ENCODE data around the gene POU6F2. TPM values are rescaled to one million over a fixed set of nuclear protein-coding genes. Genes with fewer than 3 reads are reported as not detected.

POU6F2 gene
- total RNA-seq, 1 experiment from 2014 or later = 0.19 TPM

DNA sequence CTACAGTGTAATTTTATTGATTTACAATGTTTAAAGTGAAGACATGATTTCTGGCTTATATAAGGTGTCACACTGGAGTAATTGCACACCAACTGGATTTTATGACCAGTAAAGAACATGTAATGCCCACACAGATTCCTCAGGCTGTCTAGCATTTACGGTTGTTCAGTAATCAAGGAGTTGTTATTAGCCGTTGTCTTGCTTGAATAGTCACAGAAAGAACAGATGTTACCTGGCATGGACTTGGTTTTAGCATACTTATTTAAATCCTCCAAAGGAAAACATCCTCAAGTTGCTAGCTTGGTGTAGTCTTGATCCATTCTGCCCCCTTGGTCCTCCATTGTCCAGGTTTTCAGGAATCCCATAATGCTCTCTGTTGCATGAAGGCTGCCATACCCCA, 65.8 kb downstream of the POU6F2 start:
- BruUV-seq (replicated peaks) = no TSS peak
- H3K4me3 Mint-ChIP-seq (ENCODE audit: unreplicated experiment) = no peak overlapping the region
- H3K27me3 Mint-ChIP-seq (ENCODE audit: insufficient read depth, unreplicated experiment) = peaks cover 71% of the 10 kb centered on the region
- DNase-seq (ENCODE audit: unreplicated experiment) = no peak
- POLR2A ChIA-PET = no interaction called here
- no peak overlapping the region for H3K27ac Mint-ChIP-seq (ENCODE audit: low read depth, unreplicated experiment)
- no peaks in the 10 kb centered on the region for H3K4me1 Mint-ChIP-seq (ENCODE audit: insufficient read depth, unreplicated experiment)
- no peaks in the 10 kb centered on the region for H3K36me3 Mint-ChIP-seq (ENCODE audit: insufficient read depth, unreplicated experiment)
- TF ChIP-seq, protein P1, sequence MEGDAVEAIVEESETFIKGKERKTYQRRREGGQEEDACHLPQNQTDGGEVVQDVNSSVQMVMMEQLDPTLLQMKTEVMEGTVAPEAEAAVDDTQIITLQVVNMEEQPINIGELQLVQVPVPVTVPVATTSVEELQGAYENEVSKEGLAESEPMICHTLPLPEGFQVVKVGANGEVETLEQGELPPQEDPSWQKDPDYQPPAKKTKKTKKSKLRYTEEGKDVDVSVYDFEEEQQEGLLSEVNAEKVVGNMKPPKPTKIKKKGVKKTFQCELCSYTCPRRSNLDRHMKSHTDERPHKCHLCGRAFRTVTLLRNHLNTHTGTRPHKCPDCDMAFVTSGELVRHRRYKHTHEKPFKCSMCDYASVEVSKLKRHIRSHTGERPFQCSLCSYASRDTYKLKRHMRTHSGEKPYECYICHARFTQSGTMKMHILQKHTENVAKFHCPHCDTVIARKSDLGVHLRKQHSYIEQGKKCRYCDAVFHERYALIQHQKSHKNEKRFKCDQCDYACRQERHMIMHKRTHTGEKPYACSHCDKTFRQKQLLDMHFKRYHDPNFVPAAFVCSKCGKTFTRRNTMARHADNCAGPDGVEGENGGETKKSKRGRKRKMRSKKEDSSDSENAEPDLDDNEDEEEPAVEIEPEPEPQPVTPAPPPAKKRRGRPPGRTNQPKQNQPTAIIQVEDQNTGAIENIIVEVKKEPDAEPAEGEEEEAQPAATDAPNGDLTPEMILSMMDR (IDR thresholded peaks at IDR 0.05; ENCODE audit: unreplicated experiment) = no peak
- H3K9me3 Mint-ChIP-seq (ENCODE audit: unreplicated experiment) = no peaks in the 10 kb centered on the region
- CTCF ChIA-PET = no interaction called here
- intact Hi-C loops (cut with micrococcal nuclease) = no loop called here

DNA sequence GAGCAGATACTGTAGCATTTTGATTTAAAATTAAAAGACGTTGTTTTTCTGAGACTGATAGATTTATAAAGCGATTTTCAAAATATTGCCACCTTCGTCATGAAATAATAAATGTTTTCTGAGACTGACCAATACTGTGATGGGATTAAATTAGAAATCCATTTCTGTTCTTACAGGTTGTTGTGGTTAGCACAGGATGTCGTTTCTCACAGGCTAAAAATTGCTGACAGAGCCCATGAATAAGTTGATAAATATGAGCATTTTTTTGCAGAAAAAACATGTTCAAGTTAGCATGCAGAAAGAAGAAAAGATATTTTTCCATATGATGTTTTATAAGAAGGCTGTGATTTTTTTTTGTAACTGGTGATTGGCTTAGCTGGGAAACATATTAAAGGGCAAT, 66.8 kb downstream of the POU6F2 start:
- intact Hi-C loops (cut with micrococcal nuclease) = no loop called here
- Mint-ChIP-seq H3K36me3 (ENCODE audit: insufficient read depth, unreplicated experiment) (no peaks in the 10 kb centered on the region), H3K4me1 (ENCODE audit: insufficient read depth, unreplicated experiment) (no peaks in the 10 kb centered on the region)

DNA sequence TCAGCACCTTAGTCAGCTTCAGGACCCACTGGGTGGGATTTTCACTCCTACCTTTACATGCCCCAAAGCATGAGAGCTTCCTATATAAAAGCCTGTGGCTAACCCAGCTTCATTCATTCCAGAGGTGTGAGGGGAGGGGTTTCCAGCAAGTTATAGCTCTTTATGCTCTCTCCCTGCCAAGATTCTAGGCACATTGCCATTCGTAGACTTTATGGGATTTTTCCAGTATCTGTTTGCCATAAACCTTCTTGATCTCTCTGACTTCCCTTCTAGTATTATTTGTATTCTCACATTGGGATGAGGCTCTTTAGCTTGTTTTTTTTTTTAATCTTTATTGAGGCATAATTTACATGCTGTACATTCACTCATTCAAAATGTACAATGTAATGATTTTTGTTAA, 67.5 kb downstream of the POU6F2 start:
- H3K27ac Mint-ChIP-seq (ENCODE audit: low read depth, unreplicated experiment) = no peak overlapping the region
- H3K4me3 Mint-ChIP-seq (ENCODE audit: unreplicated experiment) = no peak overlapping the region
- ChIA-PET POLR2A (no interaction called here), CTCF (no interaction called here)
- H3K4me1 Mint-ChIP-seq (ENCODE audit: insufficient read depth, unreplicated experiment) = no peaks in the 10 kb centered on the region
- TF ChIP-seq, protein P1 (IDR thresholded peaks at IDR 0.05; ENCODE audit: unreplicated experiment) = no peak
- H3K9me3 Mint-ChIP-seq (ENCODE audit: unreplicated experiment) = no peaks in the 10 kb centered on the region
- no TSS peak for BruUV-seq (replicated peaks)
- DNase-seq (ENCODE audit: unreplicated experiment) = no peak
- intact Hi-C loops (cut with micrococcal nuclease) = no loop called here
- peaks cover 81% of the 10 kb centered on the region for H3K27me3 Mint-ChIP-seq (ENCODE audit: insufficient read depth, unreplicated experiment)
- no peaks in the 10 kb centered on the region for H3K36me3 Mint-ChIP-seq (ENCODE audit: insufficient read depth, unreplicated experiment)

More for the DNA sequence above, 66.8 kb downstream of the POU6F2 start:
- BruUV-seq (replicated peaks) = no TSS peak
- TF ChIP-seq, protein P1 (IDR thresholded peaks at IDR 0.05; ENCODE audit: unreplicated experiment) = no peak
- CTCF ChIA-PET = no interaction called here
- POLR2A ChIA-PET = no interaction called here
- H3K27ac Mint-ChIP-seq (ENCODE audit: low read depth, unreplicated experiment) = no peak overlapping the region
- DNase-seq (ENCODE audit: unreplicated experiment) = no peak
- H3K9me3 Mint-ChIP-seq (ENCODE audit: unreplicated experiment) = no peaks in the 10 kb centered on the region
- H3K27me3 Mint-ChIP-seq (ENCODE audit: insufficient read depth, unreplicated experiment) = peaks cover 74% of the 10 kb centered on the region
- H3K4me3 Mint-ChIP-seq (ENCODE audit: unreplicated experiment) = no peak overlapping the region

DNA sequence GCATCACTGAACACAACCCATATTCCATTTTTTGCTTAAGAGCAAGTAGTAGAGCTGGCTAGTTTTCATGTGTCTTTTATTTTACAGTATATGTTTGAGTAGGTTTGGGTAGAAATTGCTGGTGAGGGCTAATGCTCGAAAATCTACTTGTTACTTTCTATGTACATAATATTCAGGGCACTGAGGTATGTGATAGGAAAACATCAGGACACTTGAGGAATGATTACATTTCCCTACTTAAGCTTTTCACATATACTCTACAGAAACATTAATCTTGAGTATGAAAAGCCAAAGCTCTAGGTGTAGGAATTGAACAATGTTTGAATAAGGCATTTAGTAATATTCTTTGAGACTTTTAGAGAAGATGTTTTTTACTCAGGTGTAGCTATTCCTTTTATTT, 73.6 kb downstream of the POU6F2 start:
- TF ChIP-seq, protein P1 (IDR thresholded peaks at IDR 0.05; ENCODE audit: unreplicated experiment) = no peak
- ChIA-PET CTCF (interaction anchor here (0.7 kb wide), 3 partner anchors 10 to 84 kb away, joined by 3 to 4 read pairs (median 3); no protein-coding TSS in a partner anchor), POLR2A (interaction anchor here (0.7 kb wide), 1 partner anchor 10 kb away, joined by 3 read pairs; no protein-coding TSS in a partner anchor)
- H3K4me1 Mint-ChIP-seq (ENCODE audit: insufficient read depth, unreplicated experiment) = no peaks in the 10 kb centered on the region
- no TSS peak for BruUV-seq (replicated peaks)
- H3K27ac Mint-ChIP-seq (ENCODE audit: low read depth, unreplicated experiment) = no peak overlapping the region
- H3K27me3 Mint-ChIP-seq (ENCODE audit: insufficient read depth, unreplicated experiment) = peaks cover 100% of the 10 kb centered on the region
- DNase-seq (ENCODE audit: unreplicated experiment) = no peak
- H3K36me3 Mint-ChIP-seq (ENCODE audit: insufficient read depth, unreplicated experiment) = no peaks in the 10 kb centered on the region
- no peak overlapping the region for H3K4me3 Mint-ChIP-seq (ENCODE audit: unreplicated experiment)
- intact Hi-C loops (cut with micrococcal nuclease) = no loop called here
- H3K9me3 Mint-ChIP-seq (ENCODE audit: unreplicated experiment) = no peaks in the 10 kb centered on the region

All from MCF 10A (cell line).